ENCODE data around the gene GCNT4.

- TF ChIP-seq CBX8 (IDR thresholded peaks at IDR 0.05) (no peak), FOXS1 (CRISPR knock-in tag; IDR thresholded peaks at IDR 0.05) (no peak), CTCF (IDR thresholded peaks at IDR 0.05) (no peak), REST (IDR thresholded peaks at IDR 0.05) (no peak), EP300 (IDR thresholded peaks at IDR 0.05) (no peak), RAD21 (conservative IDR thresholded peaks at IDR 0.05 in 1 of 2, IDR thresholded peaks at IDR 0.05 in 1 of 2) (no peak), SMC3 (IDR thresholded peaks at IDR 0.05) (no peak), CEBPB (IDR thresholded peaks at IDR 0.05) (no peak), JUN (IDR thresholded peaks at IDR 0.05) (no peak), POLR2A (IDR thresholded peaks at IDR 0.05; ENCODE audit: low read length) (peak; percentile 20; the same call in 1 of the 2 replicates), MAX (IDR thresholded peaks at IDR 0.05) (no peak), USF2 (IDR thresholded peaks at IDR 0.05) (no peak), MYC (IDR thresholded peaks at IDR 0.05; ENCODE audit: borderline replicate concordance, low read length) (no peak), NPAS2 (CRISPR knock-in tag; IDR thresholded peaks at IDR 0.05; ENCODE audit: borderline replicate concordance) (no peak)
Measured at GRCh38 chr5:75052192-75053053, at the start of gene GCNT4.

Measured in A549 (cell line).